ENCODE results near the gene SDS. TPM values are rescaled to one million over a fixed set of nuclear protein-coding genes. Genes with fewer than 3 reads are reported as not detected.

Gene SDS
- total and polyA plus RNA-seq, 2 of the 13 experiments (the other 11 are each of a cell fraction or from before 2014, with no cell fraction given), result not detected

- TF ChIP-seq BCL3 (CRISPR knock-in tag; IDR thresholded peaks at IDR 0.05) (peak; percentile 71; the same call in 1 of the 2 replicates), IRF9 (CRISPR knock-in tag; IDR thresholded peaks at IDR 0.05; ENCODE audit: borderline replicate concordance) (peak; percentile 65), SALL2 (CRISPR knock-in tag; IDR thresholded peaks at IDR 0.05) (no peak), AGO1 (IDR thresholded peaks at IDR 0.05; ENCODE audit: low read depth, low read length, poor library complexity, severe bottlenecking) (no peak), TBX3 (IDR thresholded peaks at IDR 0.05; ENCODE audit: borderline replicate concordance) (no peak), ZNF136 (CRISPR knock-in tag; IDR thresholded peaks at IDR 0.05; ENCODE audit: low read depth) (no peak), ZBTB39 (CRISPR knock-in tag; IDR thresholded peaks at IDR 0.05) (no peak), ISL2 (CRISPR knock-in tag; IDR thresholded peaks at IDR 0.05) (no peak), ZMYM4 (CRISPR knock-in tag; IDR thresholded peaks at IDR 0.05) (no peak), ZNF430 (CRISPR knock-in tag; IDR thresholded peaks at IDR 0.05) (no peak), RNF219 (CRISPR knock-in tag; IDR thresholded peaks at IDR 0.05) (no peak), PREB (CRISPR knock-in tag; IDR thresholded peaks at IDR 0.05) (no peak), ZNF577 (CRISPR knock-in tag; IDR thresholded peaks at IDR 0.05; ENCODE audit: borderline replicate concordance, low read depth) (no peak), ZNF232 (CRISPR knock-in tag; IDR thresholded peaks at IDR 0.05; ENCODE audit: borderline replicate concordance) (no peak), PHF8 (CRISPR knock-in tag; IDR thresholded peaks at IDR 0.05) (peak; percentile 67), CREM (IDR thresholded peaks at IDR 0.05) (no peak), CREM (CRISPR knock-in tag; IDR thresholded peaks at IDR 0.05) (no peak), ZSCAN29 (CRISPR knock-in tag; conservative IDR thresholded peaks at IDR 0.05) (0 out of 2 replicates have a peak, but pooled peaks have one; percentile 32), SNAI1 (CRISPR knock-in tag; IDR thresholded peaks at IDR 0.05; ENCODE audit: borderline replicate concordance) (no peak), TBX2 (CRISPR knock-in tag; IDR thresholded peaks at IDR 0.05; ENCODE audit: borderline replicate concordance) (no peak), ZNF75D (CRISPR knock-in tag; IDR thresholded peaks at IDR 0.05; ENCODE audit: borderline replicate concordance) (no peak), GPN1 (CRISPR knock-in tag; IDR thresholded peaks at IDR 0.05; ENCODE audit: borderline replicate concordance) (no peak)
These were observed 45.1 kb downstream of the SDS start, which contains the start of gene PLBD2 (continued) for GRCh38 chr12:113358381-113359132.
